T-helper 1 cell (primary cell): ENCODE data around the gene PRDM15.
A peak's percentile ranks its signal among the peaks of the same experiment; 100 is the strongest.

Source experiments
- DNase-seq, 5 donors: peaks; one replicate each; pipeline ENCODE4 v3.0.0-alpha.2; 2012 to 2020

The PRDM15 gene

DNA sequence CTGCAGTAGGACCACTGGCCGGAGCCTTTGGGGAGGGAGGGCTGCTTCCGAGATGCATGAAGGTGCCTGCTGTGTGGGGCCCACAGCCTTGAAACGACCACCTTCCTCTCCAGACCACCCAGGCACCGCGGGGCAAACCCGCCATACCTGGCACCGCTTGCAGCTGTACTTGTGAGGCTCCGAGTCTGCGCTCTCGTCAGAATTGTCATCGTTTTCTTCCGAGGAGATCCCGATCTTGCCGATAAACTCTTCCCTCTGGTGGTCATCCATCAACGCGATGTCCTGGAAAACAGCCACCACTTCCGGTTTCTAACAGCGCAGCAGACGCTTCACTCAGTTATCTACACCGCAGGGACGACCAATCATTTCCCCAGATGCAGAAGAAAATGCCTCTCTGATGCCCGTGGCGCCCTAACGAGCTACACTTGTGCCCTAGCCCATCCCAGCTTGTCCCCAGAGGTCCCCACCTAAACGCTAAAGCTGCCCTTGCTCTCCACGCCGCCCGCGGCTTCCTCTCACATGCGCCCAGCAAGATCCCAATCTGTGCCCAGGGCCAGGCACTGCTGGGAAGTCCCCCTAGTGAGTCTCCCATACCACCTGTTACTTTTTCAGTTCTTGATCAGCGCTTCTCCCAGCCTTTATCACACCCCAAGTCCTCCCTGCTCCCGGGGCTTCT, 57.2 kb downstream of the PRDM15 start:
- DNase-seq, result no peak

- no peak for DNase-seq
Observed at GRCh38 chr21:41821081-41821755, 57.9 kb downstream of the PRDM15 start.

- no peak for DNase-seq
Observed at GRCh38 chr21:41820384-41821080, 58.6 kb downstream of the PRDM15 start.

DNA sequence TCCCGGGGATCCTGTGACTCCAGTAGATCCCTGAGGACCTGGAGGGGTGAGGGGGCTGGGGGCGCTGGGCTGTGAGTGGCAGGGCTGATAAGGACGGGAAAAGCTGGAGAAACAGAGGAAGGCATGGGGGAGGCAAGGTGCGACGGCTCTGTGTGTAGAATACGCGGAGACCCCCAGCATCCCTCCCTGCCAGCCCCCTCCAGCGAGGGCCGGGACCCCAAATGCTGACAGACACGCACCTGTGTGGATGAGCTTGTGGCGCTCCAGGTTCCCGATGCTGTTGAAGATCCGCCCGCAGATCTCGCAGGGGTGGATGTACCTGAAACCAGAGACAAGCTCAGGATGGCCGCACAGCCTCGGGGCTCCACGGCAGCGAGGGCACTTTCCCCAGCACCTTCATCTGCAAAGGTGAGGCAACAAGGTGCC, 59.3 kb downstream of the PRDM15 start:
- DNase-seq, result no peak

GRCh38 chr21:41819236-41819855, 59.8 kb downstream of the PRDM15 start:
- no peak for DNase-seq

DNA sequence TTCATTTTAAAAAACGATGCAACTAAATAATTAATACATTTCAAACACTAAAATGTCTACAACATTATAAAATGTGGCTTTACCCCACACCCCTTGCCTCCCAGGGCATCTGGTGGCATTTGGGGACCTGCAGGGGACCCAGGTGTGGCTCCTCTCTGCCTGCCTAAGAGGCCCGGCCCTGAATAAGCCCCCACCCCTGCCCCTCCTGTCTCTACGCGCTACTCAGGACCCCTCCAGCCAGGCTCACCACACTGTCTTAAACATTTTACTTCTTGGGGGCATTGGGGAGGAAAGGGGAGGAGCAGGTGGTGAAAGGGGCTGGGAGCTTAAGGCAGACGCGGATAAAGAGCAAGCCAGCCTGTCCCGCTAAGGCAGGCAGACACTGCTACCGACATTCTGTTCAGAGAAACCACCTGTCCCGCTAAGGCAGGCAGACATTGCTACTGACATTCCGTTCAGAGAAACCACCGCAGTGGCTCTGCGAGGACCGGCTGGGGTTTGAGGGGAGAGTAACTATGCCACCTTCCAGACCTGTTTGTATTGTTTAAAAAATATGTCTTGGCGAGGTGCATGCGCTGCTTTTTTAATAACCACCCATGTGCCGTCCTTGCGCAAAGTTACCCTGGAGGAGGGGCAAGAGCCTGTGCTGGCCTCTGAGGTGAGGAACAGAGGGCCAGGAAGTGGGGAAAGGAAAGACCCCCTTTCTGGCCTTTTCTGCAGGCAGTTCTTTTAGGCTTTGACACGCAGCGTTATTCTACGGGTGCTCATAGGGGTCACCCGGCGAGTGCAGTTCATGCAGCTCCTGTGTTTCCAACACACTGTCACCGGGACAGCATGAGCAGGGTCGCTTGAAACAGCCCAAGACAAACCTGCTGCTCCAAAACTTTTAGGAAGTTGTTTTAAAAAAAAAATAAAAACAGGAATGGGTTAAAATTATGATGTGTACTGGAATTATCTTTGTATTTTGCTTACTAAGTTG, 61.0 kb downstream of the PRDM15 start:
- no peak for DNase-seq

- DNase-seq, result peak in 2 of 5 donors; percentile 13 to 15
Observed at GRCh38 chr21:41817228-41817627, 61.9 kb downstream of the PRDM15 start.

DNA sequence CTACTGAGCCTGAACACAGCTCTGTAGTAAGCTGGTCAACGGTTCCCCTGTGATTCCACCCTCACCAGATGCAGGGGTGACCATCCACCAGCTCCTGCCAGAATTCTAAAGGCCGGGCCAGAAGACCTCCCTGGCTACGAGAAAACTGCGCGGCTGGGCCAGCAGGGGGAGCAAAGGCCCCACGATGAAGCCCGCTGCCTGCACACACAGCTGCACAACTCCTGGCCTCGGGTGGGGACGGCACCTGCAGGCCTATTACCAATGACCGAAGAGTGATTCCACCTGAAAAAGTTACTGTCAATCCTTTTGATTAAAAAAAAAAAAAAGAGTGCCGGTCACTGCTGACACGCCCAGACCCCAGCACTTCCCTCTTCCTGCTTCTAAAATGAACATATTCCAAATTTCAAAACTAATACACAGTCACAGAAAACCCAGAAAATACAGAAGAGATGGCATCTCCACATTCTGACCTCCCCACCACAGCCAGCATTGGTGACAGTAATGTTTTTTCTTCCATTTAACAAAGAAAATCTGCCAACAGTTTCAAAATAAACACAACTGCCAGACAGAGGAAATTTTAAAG, 62.5 kb downstream of the PRDM15 start:
- DNase-seq, result peak in 4 of 5 donors; percentile 40 to 48 (median 44)

GRCh38 chr21:41815652-41816582, 63.2 kb downstream of the PRDM15 start:
- DNase-seq, result no peak

GRCh38 chr21:41813226-41813625, 65.9 kb downstream of the PRDM15 start:
- DNase-seq, result no peak

DNA sequence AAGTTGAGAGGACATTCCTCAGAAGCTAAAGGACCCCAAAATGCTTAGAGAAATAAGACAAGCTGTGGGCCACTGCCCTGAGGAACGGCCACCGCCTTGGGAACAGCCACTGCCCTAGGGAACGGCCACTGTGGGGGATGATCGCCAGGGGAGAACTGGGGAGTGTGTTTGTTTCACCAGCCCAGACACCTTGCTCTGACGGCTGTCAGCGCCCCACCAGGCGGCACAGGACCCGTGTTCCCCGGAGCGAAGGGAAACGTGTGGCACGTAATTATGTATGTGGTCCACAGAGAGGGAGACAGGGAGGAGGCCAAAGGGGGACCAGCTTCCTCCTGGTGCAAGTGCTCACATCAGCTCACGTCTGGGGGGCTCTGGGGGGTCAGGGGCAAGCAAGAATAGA, 66.5 kb downstream of the PRDM15 start:
- DNase-seq, result no peak

- no peak for DNase-seq
Observed at GRCh38 chr21:41810597-41810932, 68.6 kb downstream of the PRDM15 start.

DNA sequence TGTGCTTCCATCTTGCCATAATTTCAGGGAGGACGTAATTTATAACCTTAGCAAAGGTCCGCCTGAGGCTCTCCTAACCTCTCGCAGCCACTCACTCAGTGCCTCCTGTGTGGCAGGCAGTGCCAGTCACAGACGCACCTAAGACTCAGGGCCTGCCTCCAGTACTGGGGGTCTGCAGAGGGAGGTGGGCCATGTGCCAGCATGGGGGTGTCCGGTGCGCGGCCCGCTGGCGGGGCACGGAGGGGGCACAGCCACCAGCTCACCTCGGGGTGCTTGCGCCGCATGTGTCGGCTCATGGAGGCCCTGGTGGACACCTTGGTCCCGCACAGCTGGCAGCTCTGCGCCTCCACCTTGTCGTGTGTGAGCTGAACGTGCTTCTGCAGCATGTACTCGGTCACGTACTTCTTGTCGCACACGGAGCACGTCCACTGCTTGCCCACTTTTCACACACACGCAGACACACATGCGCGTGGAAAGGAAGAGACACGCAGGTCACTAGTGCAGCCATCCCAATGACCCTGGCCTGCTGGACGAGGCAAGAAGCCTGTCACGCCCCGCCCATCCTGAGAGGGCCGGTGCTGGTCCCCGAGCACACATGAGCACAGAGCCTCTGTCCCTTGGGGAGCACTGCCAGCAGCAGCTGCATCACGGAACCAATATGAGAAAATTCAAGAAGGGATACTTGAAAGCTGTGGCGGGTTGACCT, 69.1 kb downstream of the PRDM15 start:
- no peak for DNase-seq

DNA sequence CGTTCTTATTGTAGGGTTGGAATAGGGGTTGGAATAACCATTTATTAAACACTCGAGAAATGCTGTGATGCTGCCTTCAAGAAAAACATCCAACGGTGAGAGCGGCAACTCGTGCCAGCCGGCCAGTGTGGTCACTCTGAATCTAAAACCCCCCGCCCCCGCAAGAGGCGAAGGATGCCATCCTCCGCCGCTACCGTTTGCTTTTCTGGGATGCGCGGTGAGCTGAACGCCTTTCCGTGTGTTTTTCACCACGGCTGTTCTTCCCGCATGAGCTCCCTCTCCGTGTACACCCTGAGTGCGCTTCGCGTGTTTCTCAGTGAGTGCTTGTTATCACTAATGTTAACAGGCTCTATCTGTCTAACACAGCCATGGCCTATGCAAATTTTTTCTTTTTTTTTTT, 70.3 kb downstream of the PRDM15 start:
- no peak for DNase-seq

DNA sequence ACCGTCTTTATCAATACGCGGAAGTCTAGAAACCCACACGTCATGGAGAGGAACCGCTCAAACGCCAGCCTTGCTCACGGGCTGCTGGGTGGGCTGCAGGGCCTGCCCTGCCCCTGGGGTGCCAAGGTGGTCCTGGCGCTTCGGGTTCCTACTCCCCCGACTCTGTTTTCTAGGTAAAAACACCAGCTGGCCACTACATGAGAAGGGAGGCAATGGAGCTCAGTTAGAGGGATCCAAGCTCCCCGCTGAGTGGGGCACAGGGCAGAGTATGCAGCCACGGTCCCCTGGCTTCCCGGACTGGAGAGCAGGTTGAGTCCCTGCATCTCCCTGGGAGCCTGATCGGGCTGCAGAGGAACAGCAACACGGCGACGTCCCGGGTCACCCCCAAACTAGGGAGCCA, 71.0 kb downstream of the PRDM15 start:
- DNase-seq, result no peak

DNA sequence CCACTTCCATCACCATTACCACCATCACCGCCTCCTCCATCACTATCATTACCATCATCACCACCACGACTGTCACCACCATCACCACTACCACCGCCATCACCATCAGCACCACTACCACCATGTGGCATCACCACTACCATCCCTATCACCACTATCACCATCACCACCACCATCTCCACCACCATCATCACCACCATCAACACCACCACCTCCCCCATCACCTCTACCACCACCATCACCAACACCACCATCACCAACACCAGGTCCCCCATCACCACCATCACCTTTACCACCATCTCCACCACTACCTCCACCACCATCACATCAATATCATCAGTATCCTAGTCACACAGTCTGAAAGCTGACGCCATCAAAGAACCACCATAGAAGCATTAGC, 72.4 kb downstream of the PRDM15 start:
- DNase-seq, result no peak

- no peak for DNase-seq
Observed at GRCh38 chr21:41805643-41806042, 73.5 kb downstream of the PRDM15 start.

GRCh38 chr21:41805038-41805437, 74.1 kb downstream of the PRDM15 start:
- DNase-seq, result no peak

GRCh38 chr21:41804381-41804780, 74.8 kb downstream of the PRDM15 start:
- no peak for DNase-seq

GRCh38 chr21:41803316-41803715, 75.8 kb downstream of the PRDM15 start:
- DNase-seq, result no peak
